ENCODE results near the gene ZNF580. TPM values are rescaled to one million over a fixed set of nuclear protein-coding genes. Genes with fewer than 3 reads are reported as not detected.

Gene ZNF580
- total RNA-seq, 1 donor from 2014 or later, result 42.2 TPM

DNA sequence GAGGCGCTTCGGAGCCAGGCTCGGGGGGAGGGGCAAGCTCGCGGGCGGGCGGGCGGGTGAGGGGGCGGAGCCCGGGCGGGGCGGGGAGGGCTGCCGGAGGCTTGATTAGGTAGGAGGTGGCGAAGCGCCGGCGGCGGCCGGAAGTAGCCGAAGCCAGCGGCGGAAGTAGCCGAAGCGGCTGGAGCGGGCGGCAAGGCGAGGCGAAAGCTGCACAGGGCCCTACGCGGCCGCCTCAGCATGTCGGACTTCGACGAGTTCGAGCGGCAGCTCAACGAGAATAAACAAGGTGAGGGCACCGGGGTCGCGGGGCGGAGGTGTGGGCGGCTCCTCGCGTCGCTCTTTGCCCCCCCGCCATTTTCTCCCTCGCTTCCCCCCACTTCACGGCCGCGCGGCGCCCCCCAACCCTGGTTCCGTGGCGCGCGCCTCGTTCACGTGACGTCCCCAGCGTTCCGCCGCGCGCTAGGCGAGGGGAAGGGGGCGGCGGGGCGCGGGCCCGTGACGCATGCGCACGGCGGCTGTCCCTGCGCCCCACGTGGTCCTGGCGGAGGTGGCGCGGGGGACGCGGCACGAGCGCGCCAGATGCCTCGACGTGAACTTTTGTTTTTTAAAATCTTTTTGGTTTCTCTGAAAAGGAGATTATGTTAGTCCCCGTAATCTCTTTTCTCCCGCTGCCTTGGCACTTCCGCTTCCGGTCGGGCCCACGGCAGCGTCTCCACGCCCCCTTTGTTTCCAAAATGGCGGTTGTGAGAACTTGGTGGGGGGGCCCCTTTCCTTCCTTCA is 14.3 kb downstream of the ZNF580 start, which contains the start of gene U2AF2:
Gene U2AF2, plus strand, starts transcription at position 168 of the 780 bp plus-strand sequence. Its CDS starts 70 bp downstream, at position 238.
- peak; percentile 64 for ATAC-seq
- intact Hi-C loops (cut with DNase I), result no loop called here
- peak; percentile 99 for DNase-seq (ENCODE audit: low spot score)

- DNase-seq (ENCODE audit: low spot score) (no peak), ATAC-seq (no peak)
- intact Hi-C loops (cut with DNase I), result no loop called here
Measured at GRCh38 chr19:55655648-55656040, 14.8 kb downstream of the ZNF580 start.

- intact Hi-C loops (cut with DNase I), result no loop called here
- DNase-seq (ENCODE audit: low spot score) (no peak), ATAC-seq (no peak)
Measured at GRCh38 chr19:55656552-55656951, 15.8 kb downstream of the ZNF580 start.

GRCh38 chr19:55656988-55657747 is 16.4 kb downstream of the ZNF580 start:
- intact Hi-C loops (cut with DNase I), result no loop called here
- ATAC-seq, result no peak
- DNase-seq (ENCODE audit: low spot score), result no peak

DNA sequence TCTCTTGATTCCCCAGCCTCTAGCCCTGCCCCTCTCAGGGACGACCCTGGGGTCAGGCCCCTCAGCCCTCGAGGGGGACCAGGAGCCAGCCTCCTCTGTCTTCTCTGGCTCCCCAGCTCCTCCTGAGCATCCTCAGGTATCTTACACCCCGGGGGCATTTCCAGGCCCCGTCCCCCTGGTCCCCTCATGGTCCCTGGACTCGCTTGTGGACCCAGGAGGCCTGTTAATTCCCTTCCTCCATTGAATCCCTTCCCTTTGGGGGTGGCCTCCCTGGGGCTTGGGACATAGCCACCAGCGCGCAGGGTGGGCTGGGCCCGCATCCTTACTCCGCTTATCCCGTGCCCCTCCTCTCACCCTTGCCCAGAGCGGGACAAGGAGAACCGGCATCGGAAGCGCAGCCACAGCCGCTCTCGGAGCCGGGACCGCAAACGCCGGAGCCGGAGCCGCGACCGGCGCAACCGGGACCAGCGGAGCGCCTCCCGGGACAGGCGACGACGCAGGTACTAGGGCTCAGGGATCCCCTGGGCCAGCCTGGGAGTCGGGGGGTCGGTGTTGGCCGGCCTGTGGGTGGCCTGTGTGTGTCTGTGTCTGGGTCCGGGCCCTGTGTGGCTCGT is 18.2 kb downstream of the ZNF580 start:
- intact Hi-C loops (cut with DNase I), result no loop called here
- no peak for DNase-seq (ENCODE audit: low spot score)
- ATAC-seq, result no peak

- intact Hi-C loops (cut with DNase I), result no loop called here
- DNase-seq (ENCODE audit: low spot score), result no peak
- no peak for ATAC-seq
Measured at GRCh38 chr19:55659822-55660221, 19.0 kb downstream of the ZNF580 start.

- no peak for ATAC-seq
- intact Hi-C loops (cut with DNase I), result no loop called here
- no peak for DNase-seq (ENCODE audit: low spot score)
Measured at GRCh38 chr19:55660404-55660803, 19.6 kb downstream of the ZNF580 start.

- DNase-seq (ENCODE audit: low spot score) (no peak), ATAC-seq (no peak)
- intact Hi-C loops (cut with DNase I), result no loop called here
Measured at GRCh38 chr19:55660991-55661390, 20.2 kb downstream of the ZNF580 start.

GRCh38 chr19:55661826-55662225 is 21.0 kb downstream of the ZNF580 start:
- intact Hi-C loops (cut with DNase I), result no loop called here
- DNase-seq (ENCODE audit: low spot score) (no peak), ATAC-seq (no peak)

GRCh38 chr19:55663846-55664536 is 23.2 kb downstream of the ZNF580 start:
- intact Hi-C loops (cut with DNase I), result no loop called here
- no peak for ATAC-seq

DNA sequence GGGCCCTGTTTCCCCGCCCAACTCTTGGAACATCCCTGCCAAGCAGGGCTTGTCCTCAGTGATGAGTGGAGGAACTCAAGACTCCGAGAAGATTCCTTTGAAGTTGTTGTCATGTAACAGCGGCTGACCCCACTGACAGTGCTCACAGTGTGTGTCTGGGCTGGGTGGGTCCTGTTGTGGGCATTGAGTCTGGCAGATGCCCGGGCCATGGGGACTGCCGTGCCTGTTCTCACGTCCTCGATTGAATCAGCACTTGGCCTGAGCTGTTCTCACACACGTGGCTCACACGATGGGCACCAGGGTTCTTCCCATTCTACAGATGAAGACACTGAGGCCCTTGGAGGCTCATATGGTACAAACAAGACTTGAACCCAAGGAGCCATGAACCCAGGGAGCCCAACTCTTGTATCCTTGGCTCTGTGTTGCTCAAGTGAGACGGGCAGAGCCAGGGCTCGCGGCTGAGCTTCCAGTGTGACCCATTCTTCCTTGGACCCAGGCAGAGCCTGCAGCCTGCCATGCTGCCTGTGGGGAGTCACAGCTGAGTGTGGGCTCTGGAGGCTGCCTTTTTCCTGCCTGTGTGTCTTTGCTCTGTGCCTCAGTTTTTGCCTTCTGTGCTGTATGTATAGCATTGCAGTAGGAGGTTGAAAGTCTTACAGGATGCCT is 25.7 kb downstream of the ZNF580 start:
- ATAC-seq (no peak), DNase-seq (ENCODE audit: low spot score) (no peak)
- intact Hi-C loops (cut with DNase I), result no loop called here

More at GRCh38 chr19:55663846-55664536, 23.2 kb downstream of the ZNF580 start:
- no peak for DNase-seq (ENCODE audit: low spot score)

- intact Hi-C loops (cut with DNase I), result no loop called here
- DNase-seq (ENCODE audit: low spot score), result no peak
- no peak for ATAC-seq
Measured at GRCh38 chr19:55667006-55667381, 26.2 kb downstream of the ZNF580 start.

- DNase-seq (ENCODE audit: low spot score) (no peak), ATAC-seq (no peak)
- intact Hi-C loops (cut with DNase I), result no loop called here
Measured at GRCh38 chr19:55667511-55667910, 26.7 kb downstream of the ZNF580 start.

GRCh38 chr19:55667958-55668357 is 27.2 kb downstream of the ZNF580 start:
- intact Hi-C loops (cut with DNase I), result no loop called here
- no peak for ATAC-seq
- no peak for DNase-seq (ENCODE audit: low spot score)

- ATAC-seq, result no peak
- DNase-seq (ENCODE audit: low spot score), result no peak
- intact Hi-C loops (cut with DNase I), result no loop called here
Measured at GRCh38 chr19:55668603-55669348, 28.0 kb downstream of the ZNF580 start.

GRCh38 chr19:55669418-55670279 is 28.8 kb downstream of the ZNF580 start:
- ATAC-seq (no peak), DNase-seq (ENCODE audit: low spot score) (no peak)
- intact Hi-C loops (cut with DNase I), result no loop called here

DNA sequence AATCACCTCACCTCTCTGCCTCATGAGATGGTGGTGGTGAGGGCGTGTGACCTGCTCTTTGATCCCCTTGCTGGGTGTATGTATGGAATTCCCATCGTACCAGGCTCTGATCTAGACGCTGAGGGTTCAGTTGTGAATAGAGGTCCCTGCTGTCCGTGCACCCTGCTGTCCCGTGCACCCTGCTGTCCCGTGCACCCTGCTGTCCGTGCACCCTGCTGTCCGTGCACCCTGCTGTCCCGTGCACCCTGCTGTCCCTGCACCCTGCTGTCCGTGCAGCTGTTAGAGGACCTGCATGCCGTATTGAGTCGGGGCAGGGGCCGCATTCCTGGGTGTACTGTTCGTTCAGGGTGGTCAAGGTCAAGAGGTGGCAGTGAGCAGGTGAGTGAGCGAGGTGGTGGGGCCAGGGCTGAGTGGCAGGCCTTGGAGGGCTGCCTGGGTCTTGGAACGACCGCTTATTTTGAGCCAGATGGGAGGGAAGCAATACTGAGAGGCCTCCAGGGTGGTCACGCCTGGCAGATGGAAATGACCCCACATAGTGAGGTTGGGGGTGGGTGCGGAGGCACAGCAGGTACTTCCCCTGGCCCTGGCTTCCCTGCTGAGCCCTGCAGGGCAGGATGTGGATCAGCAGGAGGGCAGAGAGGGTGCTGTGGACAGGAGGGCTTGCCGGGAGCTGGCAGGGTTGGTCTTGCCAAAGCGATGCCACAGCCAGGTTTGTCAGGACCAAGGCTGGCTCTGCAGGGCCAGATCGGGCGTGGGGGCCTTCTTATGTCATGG is 29.7 kb downstream of the ZNF580 start:
- ATAC-seq (no peak), DNase-seq (ENCODE audit: low spot score) (no peak)
- intact Hi-C loops (cut with DNase I), result no loop called here
